ENCODE measurements around the gene NMNAT2.
"Not testable (repeated sequence)": the region's sequence is repeated elsewhere in the genome, so short reads cannot be mapped to it uniquely, and the experiment has no call there.

NMNAT2 gene

GRCh38 chr1:183267646-183268431, 150.3 kb downstream of the NMNAT2 start:
- no peak for DNase-seq (ENCODE audit: low read depth in 1 of 2, low spot score in 1 of 2)

DNA sequence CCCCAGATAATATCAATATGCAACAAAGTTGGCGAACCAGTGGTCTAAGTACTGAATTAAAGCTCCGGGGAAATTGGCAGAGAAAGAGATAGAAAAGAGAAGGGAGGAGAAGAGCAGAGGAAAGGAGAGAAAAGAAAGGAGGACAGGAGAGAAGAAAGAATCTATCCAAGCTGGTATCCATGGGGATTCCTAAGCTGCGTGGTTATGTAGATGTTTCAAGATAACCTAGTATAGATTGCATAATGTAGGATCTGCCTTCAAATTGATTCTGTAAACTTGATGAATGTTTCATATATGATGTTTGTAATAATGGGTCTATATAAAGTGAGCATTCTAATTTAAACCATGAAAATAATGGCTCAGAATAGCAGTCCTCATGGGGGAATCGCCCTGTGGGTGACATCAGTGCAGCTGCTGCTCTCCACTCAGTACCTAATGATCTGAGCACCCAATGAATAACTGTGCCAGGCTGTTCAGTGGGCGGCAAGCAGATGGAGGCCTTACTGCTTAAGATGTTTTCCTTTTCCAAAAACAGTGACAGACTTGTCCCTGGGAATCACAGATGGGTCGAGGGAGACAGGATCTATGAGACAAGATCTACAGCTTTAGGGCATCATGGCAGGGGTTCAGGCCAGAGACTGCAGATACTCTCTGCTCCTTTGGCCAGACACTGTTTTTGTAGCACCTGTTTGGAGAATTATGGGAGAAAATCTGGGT, 154.1 kb downstream of the NMNAT2 start:
- no peak for DNase-seq (ENCODE audit: low read depth in 1 of 2, low spot score in 1 of 2)

DNA sequence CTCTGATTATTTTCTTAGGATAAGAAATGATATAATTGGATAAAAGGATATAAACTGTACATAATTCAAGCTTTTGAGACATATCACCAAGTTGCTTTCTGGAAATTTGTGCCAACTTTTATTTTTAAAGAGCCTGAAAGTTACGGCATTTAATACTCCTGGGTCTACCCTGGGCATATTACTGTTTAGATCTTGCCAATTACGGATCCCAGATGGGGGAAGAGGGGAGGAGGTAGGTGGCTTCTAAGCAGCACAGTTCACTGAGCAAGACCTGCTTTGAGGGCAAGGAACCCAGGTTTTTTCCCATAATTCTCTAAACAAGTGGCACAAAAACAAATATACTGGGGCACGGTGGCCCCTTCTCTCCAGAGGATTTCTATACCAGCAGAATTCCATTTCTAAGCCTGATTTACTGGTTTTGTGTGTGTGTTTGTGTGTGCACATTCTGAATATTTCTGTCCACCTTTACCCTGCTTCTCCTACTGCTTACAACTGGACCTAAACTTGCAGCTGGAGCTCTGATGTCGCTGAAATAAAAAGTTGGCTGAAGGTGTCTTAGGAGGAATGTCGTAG, 155.5 kb downstream of the NMNAT2 start:
- no peak for DNase-seq (ENCODE audit: low read depth in 1 of 2, low spot score in 1 of 2)

DNA sequence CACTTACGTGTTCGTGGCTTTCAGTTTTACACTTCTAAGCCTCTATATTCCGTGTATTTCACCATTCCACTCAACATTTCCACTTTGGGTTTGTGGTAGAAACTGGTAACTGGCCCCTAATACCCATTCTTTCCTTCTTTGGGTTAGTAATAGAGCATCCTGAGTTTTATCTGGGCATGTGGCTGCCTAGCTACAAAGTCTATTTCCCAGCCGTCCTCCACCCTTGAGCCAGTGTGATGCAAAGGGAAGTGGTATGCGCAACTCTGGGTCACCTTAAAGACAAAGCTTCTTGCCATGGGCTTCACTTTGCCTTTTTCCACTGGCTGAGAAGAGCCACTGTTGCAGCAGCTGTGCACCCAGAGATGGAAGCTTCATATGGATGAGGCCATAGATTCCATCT, 158.3 kb downstream of the NMNAT2 start:
- no peak for DNase-seq (ENCODE audit: low read depth in 1 of 2, low spot score in 1 of 2)

DNA sequence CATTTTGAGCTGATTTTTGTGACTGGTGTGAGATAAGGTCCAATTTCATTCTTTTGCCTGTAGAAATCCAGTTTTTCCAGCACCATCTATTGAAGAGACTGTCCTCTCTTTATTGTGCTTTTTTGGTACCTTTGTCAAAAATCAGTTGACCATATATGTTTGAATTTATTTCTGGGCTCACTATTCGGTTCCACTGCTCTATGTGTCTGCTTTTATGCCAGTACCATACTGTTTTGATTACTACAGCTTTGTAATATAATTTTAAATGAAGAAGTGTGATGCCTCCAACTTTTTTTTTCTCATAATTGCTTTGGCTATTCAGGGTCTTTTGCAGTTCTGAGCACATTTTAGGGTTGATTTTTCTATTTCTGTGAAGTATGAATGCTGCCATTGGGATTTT, 163.1 kb downstream of the NMNAT2 start:
- no peak for DNase-seq (ENCODE audit: low read depth in 1 of 2, low spot score in 1 of 2)

DNA sequence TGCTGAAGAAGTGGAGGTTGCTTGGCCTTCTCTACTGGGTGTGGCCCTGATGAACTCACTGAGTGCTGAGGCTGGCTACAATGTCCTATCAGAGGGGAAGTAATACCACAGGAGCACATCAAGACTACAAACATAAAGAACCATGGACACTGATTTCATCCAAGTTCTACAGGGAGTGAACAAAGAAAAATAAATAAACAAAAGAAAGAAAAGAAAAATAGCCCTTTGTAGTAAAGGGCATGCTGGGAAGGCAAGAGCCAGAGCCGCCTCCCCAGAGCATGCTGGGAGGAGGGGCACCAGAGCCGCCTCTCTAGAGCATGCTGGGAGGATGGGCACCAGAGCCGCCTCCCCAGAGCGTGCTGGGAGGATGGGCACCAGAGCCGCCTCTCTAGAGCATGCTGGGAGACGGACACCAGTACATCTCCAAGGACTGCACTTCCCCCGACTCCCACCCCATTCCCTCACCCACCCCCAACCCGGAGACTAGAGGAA, 166.2 kb downstream of the NMNAT2 start:
- DNase-seq (ENCODE audit: low read depth in 1 of 2, low spot score in 1 of 2): no peak

GRCh38 chr1:183251101-183251958, 166.8 kb downstream of the NMNAT2 start:
- no peak for DNase-seq (ENCODE audit: low read depth in 1 of 2, low spot score in 1 of 2)

- DNase-seq (ENCODE audit: low read depth in 1 of 2, low spot score in 1 of 2): no peak
Measured at GRCh38 chr1:183249941-183250452, 168.2 kb downstream of the NMNAT2 start.

DNA sequence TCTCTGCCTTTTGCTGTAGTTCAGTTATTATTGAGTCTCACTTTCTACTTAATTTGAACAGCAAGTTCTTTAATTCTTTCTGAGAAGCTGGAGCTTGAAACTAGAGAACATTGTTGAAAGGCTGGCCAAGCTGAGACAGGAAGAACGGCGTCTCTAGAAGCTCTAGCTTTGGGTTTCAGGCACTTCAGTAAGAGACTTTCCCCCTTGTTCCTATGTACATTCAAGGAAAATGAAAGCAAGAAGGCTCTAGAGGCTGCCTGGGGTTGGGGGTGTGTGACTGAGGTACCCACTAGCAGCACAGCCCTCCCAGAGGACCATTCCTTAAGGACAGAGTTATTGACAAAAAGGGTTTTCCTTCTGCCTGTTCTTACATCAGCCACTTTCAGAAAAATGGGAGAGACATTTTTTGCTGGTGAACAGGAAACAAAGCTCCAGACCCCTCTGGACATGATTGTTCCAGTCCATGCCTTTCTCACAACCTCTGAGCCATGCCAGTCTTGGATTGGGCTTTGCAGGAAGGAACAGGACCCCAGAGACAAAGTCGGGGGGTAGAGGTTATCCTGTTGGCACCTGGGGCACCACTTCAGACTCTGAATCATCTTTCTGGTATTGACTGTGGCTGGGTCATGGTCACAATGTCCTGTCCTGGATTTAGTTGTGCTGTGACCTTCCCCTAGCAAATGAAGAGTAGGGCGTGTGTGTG, 169.0 kb downstream of the NMNAT2 start:
- DNase-seq (ENCODE audit: low read depth in 1 of 2, low spot score in 1 of 2): no peak

DNA sequence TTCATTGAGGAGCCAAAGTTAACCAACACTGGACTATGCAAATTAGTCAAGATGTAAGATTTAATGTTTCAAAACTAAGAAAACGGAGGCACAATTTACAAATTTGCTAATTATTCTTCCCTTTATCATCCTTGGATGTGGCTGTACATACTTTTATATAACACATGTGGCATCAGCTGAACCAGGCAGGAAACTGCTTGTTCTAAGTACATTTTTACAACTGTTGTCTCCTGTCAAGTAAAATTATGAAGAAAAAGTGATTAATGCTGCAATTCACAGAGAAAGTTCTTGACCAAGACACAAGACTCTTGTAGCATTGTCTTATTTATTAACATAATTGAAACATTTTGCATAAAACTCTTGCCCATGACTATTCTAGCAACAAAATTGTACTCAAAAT, 170.2 kb downstream of the NMNAT2 start:
- DNase-seq (ENCODE audit: low read depth in 1 of 2, low spot score in 1 of 2): no peak

GRCh38 chr1:183247484-183247883, 170.7 kb downstream of the NMNAT2 start:
- DNase-seq (ENCODE audit: low read depth in 1 of 2, low spot score in 1 of 2): no peak

- DNase-seq (ENCODE audit: low read depth in 1 of 2, low spot score in 1 of 2): no peak
Measured at GRCh38 chr1:183247066-183247465, 171.1 kb downstream of the NMNAT2 start.

- DNase-seq (ENCODE audit: low read depth in 1 of 2, low spot score in 1 of 2): no peak
Measured at GRCh38 chr1:183246436-183246835, 171.7 kb downstream of the NMNAT2 start.

DNA sequence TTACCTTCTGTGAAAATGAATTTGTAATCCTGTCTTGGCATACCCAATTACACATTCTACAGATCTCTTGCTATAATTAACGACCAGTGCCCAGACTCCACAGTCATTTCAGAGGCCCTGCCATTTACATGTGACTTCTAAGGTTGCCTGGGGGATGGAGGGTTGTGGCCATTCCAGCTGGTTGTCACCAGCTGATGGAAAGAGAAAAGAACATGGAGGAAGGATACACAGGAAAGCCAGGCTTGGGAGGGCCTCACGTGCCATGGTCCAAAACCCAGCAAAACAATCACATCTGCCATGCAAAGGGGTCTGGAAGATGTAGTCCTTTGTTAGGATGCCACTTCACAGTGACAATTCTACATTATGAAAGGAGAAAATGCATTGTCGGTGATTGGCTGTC, 172.8 kb downstream of the NMNAT2 start:
- DNase-seq (ENCODE audit: low read depth in 1 of 2, low spot score in 1 of 2): no peak

DNA sequence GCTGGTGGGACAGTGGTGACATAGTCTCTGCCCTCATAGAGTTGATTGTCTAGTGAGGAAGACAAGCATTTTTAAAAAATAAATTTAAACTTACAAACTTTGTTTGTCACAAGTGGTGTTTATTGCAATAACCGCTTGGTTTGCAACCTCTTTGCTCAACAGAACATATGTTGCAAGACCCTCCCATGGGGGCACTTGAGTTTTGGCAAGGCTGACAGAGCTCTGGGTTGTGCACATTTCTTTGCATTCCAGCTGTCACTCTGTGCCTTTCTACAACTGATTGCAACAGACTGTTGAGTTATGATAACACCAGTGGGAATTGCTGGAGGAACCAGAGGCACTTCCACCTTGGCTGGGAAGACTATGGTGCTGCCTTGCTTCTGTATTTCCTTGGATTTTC, 173.7 kb downstream of the NMNAT2 start:
- DNase-seq (ENCODE audit: low read depth in 1 of 2, low spot score in 1 of 2): no peak

DNA sequence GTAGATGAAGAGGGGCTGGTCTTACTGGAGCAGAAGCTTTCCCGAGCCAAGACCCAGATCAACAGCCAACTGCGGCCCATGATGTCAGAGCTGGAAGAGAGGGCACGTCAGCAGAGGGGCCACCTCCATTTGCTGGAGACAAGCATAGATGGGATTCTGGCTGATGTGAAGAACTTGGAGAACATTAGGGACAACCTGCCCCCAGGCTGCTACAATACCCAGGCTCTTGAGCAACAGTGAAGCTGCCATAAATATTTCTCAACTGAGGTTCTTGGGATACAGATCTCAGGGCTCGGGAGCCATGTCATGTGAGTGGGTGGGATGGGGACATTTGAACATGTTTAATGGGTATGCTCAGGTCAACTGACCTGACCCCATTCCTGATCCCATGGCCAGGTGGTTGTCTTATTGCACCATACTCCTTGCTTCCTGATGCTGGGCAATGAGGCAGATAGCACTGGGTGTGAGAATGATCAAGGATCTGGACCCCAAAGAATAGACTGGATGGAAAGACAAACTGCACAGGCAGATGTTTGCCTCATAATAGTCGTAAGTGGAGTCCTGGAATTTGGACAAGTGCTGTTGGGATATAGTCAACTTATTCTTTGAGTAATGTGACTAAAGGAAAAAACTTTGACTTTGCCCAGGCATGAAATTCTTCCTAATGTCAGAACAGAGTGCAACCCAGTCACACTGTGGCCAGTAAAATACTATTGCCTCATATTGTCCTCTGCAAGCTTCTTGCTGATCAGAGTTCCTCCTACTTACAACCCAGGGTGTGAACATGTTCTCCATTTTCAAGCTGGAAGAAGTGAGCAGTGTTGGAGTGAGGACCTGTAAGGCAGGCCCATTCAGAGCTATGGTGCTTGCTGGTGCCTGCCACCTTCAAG, 174.8 kb downstream of the NMNAT2 start:
- DNase-seq (ENCODE audit: low read depth in 1 of 2, low spot score in 1 of 2): no peak

GRCh38 chr1:183242556-183242955, 175.6 kb downstream of the NMNAT2 start:
- DNase-seq (ENCODE audit: low read depth in 1 of 2, low spot score in 1 of 2): no peak

GRCh38 chr1:183241471-183241870, 176.7 kb downstream of the NMNAT2 start:
- DNase-seq (ENCODE audit: low read depth in 1 of 2, low spot score in 1 of 2): no peak

- not testable (repeated sequence) for DNase-seq (ENCODE audit: low read depth in 1 of 2, low spot score in 1 of 2)
Measured at GRCh38 chr1:183240853-183241252, 177.3 kb downstream of the NMNAT2 start.

DNA sequence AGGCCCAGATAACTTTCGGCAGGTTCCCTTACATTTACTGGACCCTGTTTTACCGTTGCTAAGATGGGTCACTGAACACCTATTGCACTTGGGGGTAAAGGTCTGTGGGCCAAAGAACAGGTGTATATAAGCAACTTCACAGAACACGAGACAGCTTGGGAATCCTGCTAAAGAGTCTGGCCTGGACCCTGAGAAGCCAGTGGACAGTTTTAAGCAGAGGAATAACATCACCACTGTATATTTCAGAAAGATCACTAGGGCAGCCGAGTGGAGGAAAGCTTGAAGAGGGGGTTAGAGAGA, 177.7 kb downstream of the NMNAT2 start:
- no peak for DNase-seq (ENCODE audit: low read depth in 1 of 2, low spot score in 1 of 2)
